ENCODE results near the gene APOH.

GRCh38 chr17:66191593-66192377 lies 37.4 kb downstream of the APOH start, which contains the start of gene CEP112:
- TF ChIP-seq CTCF (conservative IDR thresholded peaks at IDR 0.05 in 1 of 2, IDR thresholded peaks at IDR 0.05 in 1 of 2; ENCODE audit: extremely low read depth in 1 of 2, insufficient read depth in 1 of 2, low read depth in 1 of 2, low read length in 2 of 2) (no peak), EZH2 (IDR thresholded peaks at IDR 0.05; ENCODE audit: borderline replicate concordance, low read length) (no peak)
